HEK293T (cell line): ENCODE results near the gene CKM.
A peak's percentile ranks its signal among the peaks of the same experiment; 100 is the strongest.
"Not testable (repeated sequence)": the region's sequence is repeated elsewhere in the genome, so short reads cannot be mapped to it uniquely, and the experiment has no call there.

Experiments
- CTCF ChIA-PET: fragments of 350-600 bp; formaldehyde crosslinking; extraction: SDS; loops from one replicate; lab custom pipeline; 2021; ENCODE audit warnings: antibody characterized with exemption, inconsistent platforms; lab: Yijun Ruan, JAX
- POLR2A ChIA-PET: fragments of 350-600 bp; formaldehyde crosslinking; extraction: SDS; loops from one replicate; lab custom pipeline; 2020; ENCODE audit warnings: antibody characterized with exemption, inconsistent platforms; lab: Yijun Ruan, JAX
- DNase-seq: peaks from one replicate; pipeline ENCODE4 v3.0.0; 2012; ENCODE audit warnings: mixed read lengths; ENCODE audit errors: extremely low spot score
- ARNT ChIP-seq: fragments of 450-650 bp; IDR thresholded peaks from 2 replicates; pipeline ENCODE4 v1.6.1; 2017; ENCODE audit warnings: mild to moderate bottlenecking
- BHLHE40 ChIP-seq: fragments of 450-650 bp; IDR thresholded peaks from 2 replicates; pipeline ENCODE4 v1.6.1; 2016; ENCODE audit warnings: mild to moderate bottlenecking, moderate library complexity, borderline replicate concordance
- CTBP1 ChIP-seq: fragments of 450-650 bp; IDR thresholded peaks from 2 replicates; pipeline ENCODE4 v1.6.1; 2016; ENCODE audit warnings: borderline replicate concordance
- ELF4 ChIP-seq: fragments of 450-650 bp; IDR thresholded peaks from 2 replicates; pipeline ENCODE4 v1.6.1; 2017; ENCODE audit warnings: antibody characterized with exemption
- FOXA1 ChIP-seq: fragments of 450-650 bp; IDR thresholded peaks from 2 replicates; pipeline ENCODE4 v1.6.1; 2016; ENCODE audit warnings: mild to moderate bottlenecking
- FOXK2 ChIP-seq: fragments of 450-650 bp; IDR thresholded peaks from 2 replicates; pipeline ENCODE4 v1.6.1; 2016; ENCODE audit warnings: mild to moderate bottlenecking
- FOXM1 ChIP-seq: fragments of 450-650 bp; IDR thresholded peaks from 2 replicates; pipeline ENCODE4 v1.6.1; 2017; ENCODE audit warnings: mild to moderate bottlenecking, borderline replicate concordance
- HDGF ChIP-seq: fragments of 450-650 bp; IDR thresholded peaks from 2 replicates; pipeline ENCODE4 v1.6.1; 2017; ENCODE audit warnings: antibody characterized with exemption, borderline replicate concordance
- L3MBTL2 ChIP-seq: fragments of 450-650 bp; conservative IDR thresholded peaks from 2 replicates; pipeline ENCODE4 v1.6.1; 2016; ENCODE audit warnings: mild to moderate bottlenecking
- LEF1 ChIP-seq: fragments of 450-650 bp; IDR thresholded peaks from 2 replicates; pipeline ENCODE4 v1.6.1; 2017; ENCODE audit warnings: mild to moderate bottlenecking, borderline replicate concordance
- NFRKB ChIP-seq: fragments of 450-650 bp; IDR thresholded peaks from 2 replicates; pipeline ENCODE4 v1.6.1; 2016; ENCODE audit warnings: mild to moderate bottlenecking, moderate library complexity
- SP1 ChIP-seq: fragments of 450-650 bp; IDR thresholded peaks from 2 replicates; pipeline ENCODE4 v1.6.1; 2017
- SUZ12 ChIP-seq: fragments of 450-650 bp; IDR thresholded peaks from 2 replicates; pipeline ENCODE4 v1.6.1; 2016; ENCODE audit warnings: mild to moderate bottlenecking
- TARDBP ChIP-seq: fragments of 450-650 bp; IDR thresholded peaks from 2 replicates; pipeline ENCODE4 v1.6.1; 2016
- ZNF384 ChIP-seq: fragments of 450-650 bp; IDR thresholded peaks from 2 replicates; pipeline ENCODE4 v1.6.1; 2016
- TF ChIP-seq, protein P1 (sequence below): fragments of 450-650 bp; IDR thresholded peaks from 2 replicates; pipeline ENCODE4 v1.6.1; 2016

CKM gene

GRCh38 chr19:45340899-45341453 is 18.3 kb upstream of the CKM start:
- POLR2A ChIA-PET: no interaction called here
- CTCF ChIA-PET: no interaction called here
- no peak for DNase-seq
- no peak for TF ChIP-seq FOXA1
- TF ChIP-seq BHLHE40: no peak
- TF ChIP-seq FOXK2: no peak
- no peak for TF ChIP-seq SUZ12
- TF ChIP-seq LEF1: no peak
- no peak for TF ChIP-seq SP1
- TF ChIP-seq FOXM1: no peak
- TF ChIP-seq NFRKB: no peak
- TF ChIP-seq TARDBP: no peak
- no peak for TF ChIP-seq HDGF
- TF ChIP-seq ZNF384: no peak
- TF ChIP-seq L3MBTL2: no peak

GRCh38 chr19:45340232-45340898 is 17.7 kb upstream of the CKM start, which contains the start of gene KLC3:
TSS of gene KLC3 (plus strand) at chr19:45340750. CDS start at chr19:45345542, 4,792 bp downstream.
- TF ChIP-seq ZNF384: no peak
- TF ChIP-seq BHLHE40: no peak
- TF ChIP-seq L3MBTL2: no peak
- no peak for TF ChIP-seq SUZ12
- no peak for TF ChIP-seq FOXM1
- TF ChIP-seq FOXK2: no peak
- POLR2A ChIA-PET: no interaction called here
- peak; percentile 76 for DNase-seq
- CTCF ChIA-PET: no interaction called here

DNA sequence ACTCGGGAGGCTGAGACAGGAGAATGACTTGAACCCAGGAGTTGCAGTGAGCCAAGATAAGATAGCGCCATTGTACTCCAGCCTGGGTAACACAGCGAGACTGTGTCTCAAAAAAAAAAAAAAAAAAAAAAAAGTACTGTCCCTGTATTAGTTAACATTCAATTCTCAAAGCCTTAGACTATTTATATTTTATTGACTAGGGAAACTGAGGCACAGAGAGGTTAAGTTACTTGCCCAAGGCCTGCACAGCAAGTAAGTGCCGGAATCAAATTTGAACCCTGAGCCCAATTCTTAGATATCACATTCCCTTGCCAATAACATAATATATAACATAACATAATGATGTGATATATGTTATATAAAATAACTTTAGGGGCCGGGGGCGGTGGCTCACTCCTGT is 17.0 kb upstream of the CKM start:
- POLR2A ChIA-PET: no interaction called here
- CTCF ChIA-PET: no interaction called here
- no peak for TF ChIP-seq FOXA1
- TF ChIP-seq ZNF384: peak; percentile 62
- no peak for TF ChIP-seq BHLHE40
- no peak for DNase-seq

DNA sequence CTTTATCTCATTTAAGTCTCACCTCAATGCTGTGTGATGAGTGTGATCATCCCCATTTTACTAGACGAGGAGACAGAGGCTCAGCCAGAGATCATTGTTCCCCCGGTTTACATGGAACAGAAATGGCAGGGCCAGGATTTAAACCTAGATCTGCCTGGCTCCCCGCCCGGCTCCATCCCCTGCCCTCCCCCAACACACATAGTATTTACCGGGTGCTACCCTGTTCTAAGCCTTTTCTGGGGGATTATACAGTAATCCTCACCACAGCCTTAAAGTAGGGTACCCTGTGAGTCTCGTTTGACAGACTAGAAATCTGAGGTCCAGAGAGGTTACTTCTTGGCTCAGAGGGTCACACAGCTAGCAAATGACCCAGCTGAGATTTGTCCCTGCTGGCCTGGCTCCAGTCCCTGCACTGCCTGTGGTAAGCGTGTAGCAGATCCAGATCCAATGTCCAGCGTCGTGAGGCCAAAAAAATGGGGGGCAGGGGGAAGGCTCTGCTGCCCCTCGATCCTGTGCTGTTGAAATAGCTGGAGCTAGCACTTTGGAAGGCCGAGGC is 14.1 kb upstream of the CKM start:
- ChIA-PET CTCF (no interaction called here), POLR2A (no interaction called here)
- no peak for TF ChIP-seq FOXK2
- TF ChIP-seq SP1: no peak
- TF ChIP-seq ZNF384: no peak
- TF ChIP-seq L3MBTL2: no peak
- TF ChIP-seq, protein P1, sequence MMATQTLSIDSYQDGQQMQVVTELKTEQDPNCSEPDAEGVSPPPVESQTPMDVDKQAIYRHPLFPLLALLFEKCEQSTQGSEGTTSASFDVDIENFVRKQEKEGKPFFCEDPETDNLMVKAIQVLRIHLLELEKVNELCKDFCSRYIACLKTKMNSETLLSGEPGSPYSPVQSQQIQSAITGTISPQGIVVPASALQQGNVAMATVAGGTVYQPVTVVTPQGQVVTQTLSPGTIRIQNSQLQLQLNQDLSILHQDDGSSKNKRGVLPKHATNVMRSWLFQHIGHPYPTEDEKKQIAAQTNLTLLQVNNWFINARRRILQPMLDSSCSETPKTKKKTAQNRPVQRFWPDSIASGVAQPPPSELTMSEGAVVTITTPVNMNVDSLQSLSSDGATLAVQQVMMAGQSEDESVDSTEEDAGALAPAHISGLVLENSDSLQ: no peak
- no peak for TF ChIP-seq CTBP1
- TF ChIP-seq ELF4: no peak
- TF ChIP-seq SUZ12: no peak
- TF ChIP-seq FOXA1: no peak
- DNase-seq: no peak

- DNase-seq, CTCF ChIA-PET, POLR2A ChIA-PET: not testable (repeated sequence)
Observed at GRCh38 chr19:45334881-45335280, 12.2 kb upstream of the CKM start.

- CTCF ChIA-PET: interaction anchor here (0.6 to 0.7 kb wide), 2 partner anchors 47 to 64 kb away, joined by 3 to 7 read pairs; no protein-coding TSS in a partner anchor
Observed at GRCh38 chr19:45333609-45334303, 11.1 kb upstream of the CKM start.

DNA sequence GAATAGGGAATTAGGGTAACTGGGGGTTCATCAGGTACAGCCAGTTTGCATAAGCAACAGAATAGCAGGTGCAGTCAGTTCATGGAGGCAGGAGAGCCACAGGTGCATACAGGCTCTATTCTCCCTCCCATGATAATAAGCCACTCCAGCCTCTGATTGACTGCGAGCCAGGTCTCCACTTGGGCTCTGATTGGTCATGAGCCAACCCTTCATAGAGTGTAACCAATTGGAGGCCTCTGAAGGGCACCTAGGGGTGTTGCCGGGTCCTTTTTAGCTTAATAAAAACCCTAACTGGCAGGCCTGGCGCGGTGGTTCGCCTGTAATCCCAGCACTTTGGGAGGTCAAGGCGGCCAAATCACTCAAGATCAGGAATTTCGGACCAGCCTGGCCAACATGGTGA is 8.7 kb upstream of the CKM start:
- ChIA-PET POLR2A (no interaction called here), CTCF (no interaction called here)
- TF ChIP-seq ARNT: no peak
- TF ChIP-seq, protein P1: peak; percentile 95
- DNase-seq: peak; percentile 61

More at GRCh38 chr19:45333609-45334303, 11.1 kb upstream of the CKM start:
- POLR2A ChIA-PET: no interaction called here
- peak; percentile 47 for TF ChIP-seq CTBP1
- TF ChIP-seq ZNF384: 0 out of 2 replicates have a peak, but pooled peaks have one; percentile 30
- TF ChIP-seq FOXA1: no peak
- DNase-seq: no peak
